ENCODE measurements around the gene SMG6. TPM values are rescaled to one million over a fixed set of nuclear protein-coding genes. Genes with fewer than 3 reads are reported as not detected.

SMG6 gene
- total and polyA plus RNA-seq, 2 of the 13 experiments (the other 11 are each of a cell fraction or from before 2014, with no cell fraction given) = 4.6 to 14.6 TPM

DNA sequence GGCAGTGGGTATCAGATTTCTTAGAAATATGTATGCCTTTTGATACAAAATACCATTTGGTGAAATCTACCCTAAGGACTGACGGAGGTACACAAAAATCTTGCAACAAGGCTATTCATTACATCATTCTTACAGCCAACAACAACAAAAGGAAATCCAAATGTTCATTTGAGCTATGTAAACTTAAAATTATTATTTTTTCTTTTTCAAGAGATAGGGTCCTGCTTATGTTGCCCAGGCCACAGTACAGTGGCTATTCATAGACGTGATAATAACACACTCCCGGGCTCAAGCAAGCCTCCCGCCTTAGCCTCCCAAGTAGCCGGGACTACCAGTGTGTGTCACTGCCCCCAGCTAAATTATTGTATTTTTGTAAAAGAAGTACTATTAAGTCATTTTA is 9.2 kb upstream of the SMG6 start:
- Histone ChIP-seq H2AFZ (ENCODE audit: low read length) (no peak overlapping the region), H3K79me2 (ENCODE audit: insufficient read depth, low read length) (no peaks in the 10 kb centered on the region), H3K9me3 (ENCODE audit: low read length) (no peaks in the 10 kb centered on the region), H3K27me3 (ENCODE audit: control insufficient read depth in 1 of 2, insufficient read depth in 2 of 2, low read length in 2 of 2) (no peaks in the 10 kb centered on the region), H3K36me3 (replicated peaks in 1 of 2; ENCODE audit: control insufficient read depth in 1 of 2, insufficient read depth in 2 of 2, low read length in 2 of 2) (no peaks in the 10 kb centered on the region), H3K4me2 (ENCODE audit: low read depth, low read length) (no peak overlapping the region), H3K4me1 (ENCODE audit: insufficient read depth, low read length) (peaks cover 7% of the 10 kb centered on the region; the same call in 1 of the 2 replicates), H3K27ac (ENCODE audit: extremely low read length, insufficient read depth, low read length) (no peak overlapping the region), H3K4me3 (replicated peaks in 1 of 3; ENCODE audit: insufficient read depth in 1 of 3, low read depth in 2 of 3, low read length in 3 of 3) (no peak overlapping the region), H3K9ac (ENCODE audit: insufficient read depth, low read depth, low read length) (no peak overlapping the region), H4K20me1 (ENCODE audit: insufficient read depth, low read length) (no peaks in the 10 kb centered on the region)
- POLR2A ChIA-PET = interaction anchor here (1.0 to 1.4 kb wide), 2 partner anchors 11 to 23 kb away, joined by 3 to 4 read pairs; partner anchors contain the start of gene TSR1
- BruUV-seq (replicated peaks) = no TSS peak
- no peak for FAIRE-seq
- WGBS (ENCODE audit: low lambda C conversion rate) = 98% methylated on average over 5 of the region's 5 CpGs
- intact Hi-C loops (cut with micrococcal nuclease; ENCODE audit: unreplicated experiment) = no loop called here
- ATAC-seq = no peak
- in situ Hi-C loops (cut with HindIII; ENCODE audit: extremely low pct_ligation_motif_present, low pct_unique_long_range_greater_than_20kb) = no loop called here
- CTCF ChIA-PET (ENCODE audit: low intra/inter-chr PET ratio, low total read pairs) = no interaction called here
- DNase-seq (ENCODE audit: low spot score) = no peak
- TF ChIP-seq HNRNPH1 (optimal IDR thresholded peaks at IDR 0.05; ENCODE audit: low read depth, low read length) (no peak), GATA4 (IDR thresholded peaks at IDR 0.05; ENCODE audit: borderline replicate concordance, low read depth) (no peak), FOSL2 (CRISPR knock-in tag; IDR thresholded peaks at IDR 0.05) (no peak), ZFP36L2 (CRISPR knock-in tag; IDR thresholded peaks at IDR 0.05) (no peak), ZNF251 (CRISPR knock-in tag; IDR thresholded peaks at IDR 0.05) (no peak), TAF1 (CRISPR knock-in tag; IDR thresholded peaks at IDR 0.05) (no peak), CENPX (CRISPR knock-in tag; IDR thresholded peaks at IDR 0.05) (no peak), MAFG (CRISPR knock-in tag; IDR thresholded peaks at IDR 0.05) (no peak), ZMYM4 (CRISPR knock-in tag; IDR thresholded peaks at IDR 0.05) (no peak), NFE2 (CRISPR knock-in tag; IDR thresholded peaks at IDR 0.05) (no peak)
- TF ChIP-seq, protein P1, sequence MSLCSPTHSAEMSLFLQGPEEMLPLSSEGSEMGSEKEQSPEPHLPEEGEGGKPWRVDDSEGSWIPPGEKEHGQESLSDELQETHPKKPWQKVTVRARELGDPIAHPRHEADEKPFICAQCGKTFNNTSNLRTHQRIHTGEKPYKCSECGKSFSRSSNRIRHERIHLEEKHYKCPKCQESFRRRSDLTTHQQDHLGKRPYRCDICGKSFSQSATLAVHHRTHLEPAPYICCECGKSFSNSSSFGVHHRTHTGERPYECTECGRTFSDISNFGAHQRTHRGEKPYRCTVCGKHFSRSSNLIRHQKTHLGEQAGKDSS (CRISPR knock-in tag; IDR thresholded peaks at IDR 0.05; ENCODE audit: borderline replicate concordance, low read depth) = no peak
- TF ChIP-seq, protein P2, sequence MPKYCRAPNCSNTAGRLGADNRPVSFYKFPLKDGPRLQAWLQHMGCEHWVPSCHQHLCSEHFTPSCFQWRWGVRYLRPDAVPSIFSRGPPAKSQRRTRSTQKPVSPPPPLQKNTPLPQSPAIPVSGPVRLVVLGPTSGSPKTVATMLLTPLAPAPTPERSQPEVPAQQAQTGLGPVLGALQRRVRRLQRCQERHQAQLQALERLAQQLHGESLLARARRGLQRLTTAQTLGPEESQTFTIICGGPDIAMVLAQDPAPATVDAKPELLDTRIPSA (CRISPR knock-in tag; IDR thresholded peaks at IDR 0.05; ENCODE audit: borderline replicate concordance) = no peak
- TF ChIP-seq, protein P3, sequence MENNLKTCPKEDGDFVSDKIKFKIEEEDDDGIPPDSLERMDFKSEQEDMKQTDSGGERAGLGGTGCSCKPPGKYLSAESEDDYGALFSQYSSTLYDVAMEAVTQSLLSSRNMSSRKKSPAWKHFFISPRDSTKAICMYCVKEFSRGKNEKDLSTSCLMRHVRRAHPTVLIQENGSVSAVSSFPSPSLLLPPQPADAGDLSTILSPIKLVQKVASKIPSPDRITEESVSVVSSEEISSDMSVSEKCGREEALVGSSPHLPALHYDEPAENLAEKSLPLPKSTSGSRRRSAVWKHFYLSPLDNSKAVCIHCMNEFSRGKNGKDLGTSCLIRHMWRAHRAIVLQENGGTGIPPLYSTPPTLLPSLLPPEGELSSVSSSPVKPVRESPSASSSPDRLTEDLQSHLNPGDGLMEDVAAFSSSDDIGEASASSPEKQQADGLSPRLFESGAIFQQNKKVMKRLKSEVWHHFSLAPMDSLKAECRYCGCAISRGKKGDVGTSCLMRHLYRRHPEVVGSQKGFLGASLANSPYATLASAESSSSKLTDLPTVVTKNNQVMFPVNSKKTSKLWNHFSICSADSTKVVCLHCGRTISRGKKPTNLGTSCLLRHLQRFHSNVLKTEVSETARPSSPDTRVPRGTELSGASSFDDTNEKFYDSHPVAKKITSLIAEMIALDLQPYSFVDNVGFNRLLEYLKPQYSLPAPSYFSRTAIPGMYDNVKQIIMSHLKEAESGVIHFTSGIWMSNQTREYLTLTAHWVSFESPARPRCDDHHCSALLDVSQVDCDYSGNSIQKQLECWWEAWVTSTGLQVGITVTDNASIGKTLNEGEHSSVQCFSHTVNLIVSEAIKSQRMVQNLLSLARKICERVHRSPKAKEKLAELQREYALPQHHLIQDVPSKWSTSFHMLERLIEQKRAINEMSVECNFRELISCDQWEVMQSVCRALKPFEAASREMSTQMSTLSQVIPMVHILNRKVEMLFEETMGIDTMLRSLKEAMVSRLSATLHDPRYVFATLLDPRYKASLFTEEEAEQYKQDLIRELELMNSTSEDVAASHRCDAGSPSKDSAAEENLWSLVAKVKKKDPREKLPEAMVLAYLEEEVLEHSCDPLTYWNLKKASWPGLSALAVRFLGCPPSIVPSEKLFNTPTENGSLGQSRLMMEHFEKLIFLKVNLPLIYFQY (CRISPR knock-in tag; IDR thresholded peaks at IDR 0.05; ENCODE audit: borderline replicate concordance) = no peak
- TF ChIP-seq, protein P4, sequence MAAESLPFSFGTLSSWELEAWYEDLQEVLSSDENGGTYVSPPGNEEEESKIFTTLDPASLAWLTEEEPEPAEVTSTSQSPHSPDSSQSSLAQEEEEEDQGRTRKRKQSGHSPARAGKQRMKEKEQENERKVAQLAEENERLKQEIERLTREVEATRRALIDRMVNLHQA (CRISPR knock-in tag; IDR thresholded peaks at IDR 0.05) = no peak
- TF ChIP-seq, protein P5, sequence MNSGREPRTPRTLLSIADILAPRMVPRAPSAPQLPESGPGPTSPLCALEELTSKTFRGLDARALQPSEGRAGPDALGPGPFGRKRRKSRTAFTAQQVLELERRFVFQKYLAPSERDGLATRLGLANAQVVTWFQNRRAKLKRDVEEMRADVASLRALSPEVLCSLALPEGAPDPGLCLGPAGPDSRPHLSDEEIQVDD (CRISPR knock-in tag; IDR thresholded peaks at IDR 0.05; ENCODE audit: borderline replicate concordance) = no peak

Measured in HepG2 (cell line).